ENCODE results near the gene NFIA.

DNA sequence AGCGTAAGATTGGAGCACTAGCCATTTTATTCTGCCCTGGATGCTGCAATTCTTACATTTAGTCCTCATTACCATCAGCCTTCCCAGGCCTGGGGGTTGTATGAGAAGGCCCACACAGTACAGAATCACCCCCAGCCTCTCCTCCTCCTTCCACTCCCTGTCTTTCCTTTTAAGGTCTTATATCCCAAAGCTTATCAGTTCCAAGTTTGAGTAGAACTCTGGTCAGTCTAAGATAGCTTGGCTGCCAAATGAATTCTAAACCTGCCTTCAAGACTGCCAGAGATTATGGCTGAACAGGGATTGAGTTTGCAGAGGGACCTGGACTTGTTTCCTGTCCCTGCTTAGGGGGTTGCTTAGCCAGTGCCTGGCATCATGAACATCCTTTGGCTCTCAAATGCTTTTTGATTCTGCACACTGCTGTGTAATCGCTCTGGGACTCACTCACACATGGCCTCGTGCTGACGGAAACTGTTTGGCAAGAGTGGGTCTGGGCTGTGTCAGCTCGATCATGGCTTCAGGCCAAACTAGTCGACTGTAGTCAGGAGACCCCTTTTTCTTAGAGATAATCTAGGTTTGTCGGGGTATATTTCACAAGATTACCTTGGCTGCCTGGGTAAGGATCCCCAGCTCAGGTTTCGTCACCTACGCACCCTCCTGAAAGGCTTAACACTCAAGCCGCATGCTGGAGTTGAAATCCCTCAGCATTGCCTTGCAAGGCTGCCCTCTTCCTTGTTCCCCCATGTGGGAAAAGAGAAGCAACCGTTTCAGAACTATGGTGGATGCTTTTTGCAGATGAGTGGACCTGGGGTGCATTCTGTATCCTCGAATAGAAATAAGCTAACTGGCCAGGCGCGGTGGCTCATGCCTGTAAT lies 252.6 kb downstream of the NFIA start:
- TF ChIP-seq, protein P1, sequence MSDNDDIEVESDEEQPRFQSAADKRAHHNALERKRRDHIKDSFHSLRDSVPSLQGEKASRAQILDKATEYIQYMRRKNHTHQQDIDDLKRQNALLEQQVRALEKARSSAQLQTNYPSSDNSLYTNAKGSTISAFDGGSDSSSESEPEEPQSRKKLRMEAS (IDR thresholded peaks at IDR 0.05), result no peak
- TF ChIP-seq TAF1 (IDR thresholded peaks at IDR 0.05; ENCODE audit: low read depth), result no peak
- no peak for TF ChIP-seq TEAD4 (IDR thresholded peaks at IDR 0.05)
- no peak for TF ChIP-seq CREB1 (IDR thresholded peaks at IDR 0.05; ENCODE audit: low read depth)
- no peak for TF ChIP-seq RAD21 (IDR thresholded peaks at IDR 0.05; ENCODE audit: low read depth)

All from Ishikawa (cell line).